GM19240 (cell line): Measurements from ENCODE around the gene TAS2R3.
A peak's percentile ranks its signal among the peaks of the same experiment; 100 is the strongest.

ENCODE experiments used
- DNase-seq: peaks from one replicate; pipeline ENCODE4 v3.0.0; 2011; ENCODE audit warnings: low spot score; ENCODE audit not compliant: insufficient read length

The TAS2R3 gene

DNA sequence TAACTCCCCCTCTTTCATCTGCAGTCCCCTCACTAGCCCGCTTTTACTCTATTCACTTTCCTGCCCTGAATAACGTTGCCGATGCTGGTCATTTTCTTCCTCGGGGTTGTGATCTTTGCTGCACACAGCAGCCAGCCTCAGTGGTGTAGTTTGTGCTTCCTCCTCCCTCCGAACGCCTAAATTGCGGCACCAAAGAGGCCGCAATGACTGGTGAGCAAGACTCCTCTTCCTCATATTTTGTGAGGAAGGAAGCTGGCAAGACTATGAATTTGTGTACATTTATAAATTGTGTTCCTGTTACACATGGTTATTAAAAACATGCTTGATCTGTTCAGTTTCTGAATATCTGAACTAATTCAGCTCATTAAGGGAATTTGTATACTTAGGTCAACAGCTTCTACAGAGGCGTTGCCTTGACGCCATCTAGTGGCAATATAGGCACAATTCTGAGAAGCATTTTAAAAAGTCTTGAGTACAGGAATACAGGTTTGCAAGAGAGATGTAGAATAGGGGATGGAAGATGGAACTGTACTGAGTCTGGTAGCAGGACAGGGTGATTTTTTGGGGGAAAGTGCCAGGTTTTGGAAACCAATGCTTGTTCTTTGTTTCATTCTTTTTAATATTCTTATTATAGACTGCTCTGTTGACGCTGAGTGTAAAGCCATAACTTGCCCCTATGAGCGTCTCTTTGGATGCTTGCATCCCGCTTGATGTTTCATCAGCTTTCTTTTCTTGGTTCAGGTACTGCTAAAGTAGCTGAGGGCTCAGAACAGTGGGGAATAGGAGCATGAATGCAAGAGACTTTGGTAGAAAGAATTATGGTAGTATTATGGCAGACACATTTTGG, 22.0 kb downstream of the TAS2R3 start:
- peak; percentile 14 for DNase-seq

DNA sequence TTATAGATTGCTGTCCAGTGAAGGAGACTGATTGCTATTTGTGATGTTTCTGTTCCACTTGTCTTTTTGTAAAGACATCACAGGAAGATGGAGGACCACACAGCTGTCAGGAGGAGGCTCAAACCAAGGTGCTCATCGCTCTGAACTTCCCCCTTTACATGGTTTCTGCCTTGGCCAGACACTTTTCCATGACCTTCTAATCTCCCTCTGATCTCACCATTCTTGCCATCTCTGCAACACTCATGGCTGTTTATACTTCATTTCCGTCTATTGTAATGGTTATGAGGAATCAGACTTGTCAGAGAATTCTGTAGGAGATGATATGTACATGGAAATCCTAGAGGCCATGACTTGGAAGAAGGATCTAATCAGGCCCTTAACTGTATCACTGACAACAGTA, 24.4 kb downstream of the TAS2R3 start:
- DNase-seq = no peak

DNA sequence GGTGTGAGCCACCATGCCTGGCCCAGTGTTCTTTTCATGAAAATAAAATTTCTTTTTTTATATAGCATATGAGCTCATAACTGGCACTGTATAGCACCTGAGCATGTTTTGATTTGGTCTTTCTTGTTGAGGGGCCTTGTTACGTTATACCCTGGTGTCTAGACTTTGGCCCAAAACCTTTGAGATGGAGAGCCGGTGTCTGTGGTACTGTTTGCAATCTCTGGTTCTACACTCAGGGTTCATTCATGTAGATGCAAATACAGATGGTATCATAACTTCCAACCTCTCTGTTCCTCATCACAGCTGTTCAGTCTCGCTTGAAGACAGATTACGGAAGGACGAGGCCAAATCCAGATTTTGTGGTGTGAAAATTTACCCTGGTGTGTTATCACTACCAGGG, 26.0 kb downstream of the TAS2R3 start, which contains the start of gene TAS2R5:
Gene TAS2R5 (plus strand): TSS at position 301 of the 400 bp plus-strand sequence. CDS start 145 bp downstream, outside the sequence.
- no peak for DNase-seq

DNA sequence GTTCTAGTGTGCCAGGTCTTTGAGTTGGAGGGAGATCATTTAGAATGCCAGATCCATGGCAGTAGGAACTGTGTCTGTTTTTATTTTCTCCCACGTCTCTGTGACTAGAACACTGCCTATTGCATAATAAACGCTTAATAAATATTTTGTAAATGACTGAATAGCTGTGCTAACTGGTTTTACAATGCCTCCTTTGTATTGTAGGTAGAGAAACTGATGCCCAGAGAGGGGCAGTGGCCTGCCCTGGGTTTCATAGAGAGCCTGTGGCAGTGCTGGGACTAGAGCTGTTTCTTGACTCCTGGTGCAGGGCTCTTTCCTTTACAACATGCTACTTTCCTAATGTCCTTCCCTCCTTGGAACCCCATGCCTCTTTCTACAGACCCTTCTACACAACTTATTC, 28.6 kb downstream of the TAS2R3 start:
- DNase-seq = no peak
